GM18868 (cell line): ENCODE data around the gene DLGAP1.
A peak's percentile ranks its signal among the peaks of the same experiment; 100 is the strongest.
"Not testable (repeated sequence)": the region's sequence is repeated elsewhere in the genome, so short reads cannot be mapped to it uniquely, and the experiment has no call there.

ENCODE experiments used
- ATAC-seq: cut with Tn5 transposase; IDR thresholded peaks from one replicate; pipeline ENCODE4 v1.9.1; 2021; ENCODE audit warnings: mild to moderate bottlenecking, moderate library complexity; ENCODE audit not compliant: unreplicated experiment

Gene DLGAP1

GRCh38 chr18:3597409-3598357 is 857.4 kb downstream of the DLGAP1 start:
- ATAC-seq, result no peak

GRCh38 chr18:3596637-3597384 is 858.3 kb downstream of the DLGAP1 start:
- peak; percentile 23 for ATAC-seq

- ATAC-seq, result no peak
Measured at GRCh38 chr18:3596324-3596636, 858.8 kb downstream of the DLGAP1 start.

- ATAC-seq, result peak; percentile 72
Measured at GRCh38 chr18:3595369-3596273, 859.5 kb downstream of the DLGAP1 start.

- no peak for ATAC-seq
Measured at GRCh38 chr18:3594760-3595368, 860.2 kb downstream of the DLGAP1 start.

- peak; percentile 66 for ATAC-seq
Measured at GRCh38 chr18:3593904-3594759, 861.0 kb downstream of the DLGAP1 start.

- peak; percentile 3 for ATAC-seq
Measured at GRCh38 chr18:3593381-3593903, 861.7 kb downstream of the DLGAP1 start.

GRCh38 chr18:3592864-3593263 is 862.2 kb downstream of the DLGAP1 start:
- ATAC-seq, result no peak

- no peak for ATAC-seq
Measured at GRCh38 chr18:3590096-3590630, 864.9 kb downstream of the DLGAP1 start.

- ATAC-seq, result peak; percentile 39
Measured at GRCh38 chr18:3585656-3586509, 869.2 kb downstream of the DLGAP1 start.

GRCh38 chr18:3584897-3585460 is 870.1 kb downstream of the DLGAP1 start:
- no peak for ATAC-seq

GRCh38 chr18:3584266-3584861 is 870.7 kb downstream of the DLGAP1 start:
- no peak for ATAC-seq

- ATAC-seq, result no peak
Measured at GRCh38 chr18:3583873-3584247, 871.2 kb downstream of the DLGAP1 start.

GRCh38 chr18:3583106-3583872 is 871.8 kb downstream of the DLGAP1 start:
- not testable (repeated sequence) for ATAC-seq

- no peak for ATAC-seq
Measured at GRCh38 chr18:3581890-3582289, 873.2 kb downstream of the DLGAP1 start.

- ATAC-seq, result not testable (repeated sequence)
Measured at GRCh38 chr18:3580523-3581025, 874.5 kb downstream of the DLGAP1 start.

- no peak for ATAC-seq
Measured at GRCh38 chr18:3579701-3580100, 875.4 kb downstream of the DLGAP1 start.
